ENCODE results near the gene INTS12.
A peak's percentile ranks its signal among the peaks of the same experiment; 100 is the strongest.

Gene INTS12

DNA sequence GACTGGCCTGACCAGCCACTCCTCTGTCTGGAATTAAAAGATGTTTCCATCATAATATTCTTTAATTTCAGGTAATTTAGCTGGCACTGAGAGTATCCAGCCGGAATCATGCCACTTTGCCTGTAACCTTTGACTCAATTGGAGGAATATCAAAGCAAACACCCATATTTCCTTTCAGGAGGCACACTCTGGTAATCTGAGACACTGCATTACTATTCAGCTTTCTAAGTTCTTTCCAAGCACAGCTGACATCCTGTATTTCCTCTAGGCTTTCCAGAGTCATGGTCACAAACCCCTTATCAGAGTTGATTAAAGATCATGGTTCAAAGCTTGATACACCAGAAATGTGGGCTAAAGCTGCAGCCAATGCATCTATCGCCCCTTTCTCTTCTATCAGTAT, 29.3 kb downstream of the INTS12 start:
- no peak overlapping the region for H3K4me3 ChIP-seq (replicated peaks; ENCODE audit: low read depth, low read length)
- DNase-seq (ENCODE audit: low read depth): no peak
- TF ChIP-seq, protein P1, sequence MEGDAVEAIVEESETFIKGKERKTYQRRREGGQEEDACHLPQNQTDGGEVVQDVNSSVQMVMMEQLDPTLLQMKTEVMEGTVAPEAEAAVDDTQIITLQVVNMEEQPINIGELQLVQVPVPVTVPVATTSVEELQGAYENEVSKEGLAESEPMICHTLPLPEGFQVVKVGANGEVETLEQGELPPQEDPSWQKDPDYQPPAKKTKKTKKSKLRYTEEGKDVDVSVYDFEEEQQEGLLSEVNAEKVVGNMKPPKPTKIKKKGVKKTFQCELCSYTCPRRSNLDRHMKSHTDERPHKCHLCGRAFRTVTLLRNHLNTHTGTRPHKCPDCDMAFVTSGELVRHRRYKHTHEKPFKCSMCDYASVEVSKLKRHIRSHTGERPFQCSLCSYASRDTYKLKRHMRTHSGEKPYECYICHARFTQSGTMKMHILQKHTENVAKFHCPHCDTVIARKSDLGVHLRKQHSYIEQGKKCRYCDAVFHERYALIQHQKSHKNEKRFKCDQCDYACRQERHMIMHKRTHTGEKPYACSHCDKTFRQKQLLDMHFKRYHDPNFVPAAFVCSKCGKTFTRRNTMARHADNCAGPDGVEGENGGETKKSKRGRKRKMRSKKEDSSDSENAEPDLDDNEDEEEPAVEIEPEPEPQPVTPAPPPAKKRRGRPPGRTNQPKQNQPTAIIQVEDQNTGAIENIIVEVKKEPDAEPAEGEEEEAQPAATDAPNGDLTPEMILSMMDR (IDR thresholded peaks at IDR 0.05; ENCODE audit: low read length, missing control alignments): no peak

DNA sequence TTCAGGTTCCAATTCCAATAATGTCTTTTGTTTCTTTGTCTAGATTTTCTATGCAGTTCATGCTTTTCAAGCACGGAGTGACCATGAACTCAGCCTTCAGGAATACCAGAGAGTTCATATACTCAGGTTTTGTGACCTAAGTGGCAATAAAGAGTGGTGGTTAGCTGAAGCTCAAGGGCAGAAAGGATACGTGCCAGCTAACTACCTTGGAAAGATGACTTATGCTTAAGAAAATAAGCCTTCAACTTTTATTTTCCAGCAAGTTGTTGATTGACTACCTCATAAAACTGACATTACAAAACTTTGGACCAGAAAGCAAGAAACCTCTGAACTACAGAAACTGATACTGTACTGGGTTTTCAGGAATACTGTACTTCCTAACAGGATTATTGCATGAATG, 30.8 kb downstream of the INTS12 start:
- TF ChIP-seq, protein P1 (IDR thresholded peaks at IDR 0.05; ENCODE audit: low read length, missing control alignments): no peak
- no peak overlapping the region for H3K4me3 ChIP-seq (replicated peaks; ENCODE audit: low read depth, low read length)
- no peak for DNase-seq (ENCODE audit: low read depth)

DNA sequence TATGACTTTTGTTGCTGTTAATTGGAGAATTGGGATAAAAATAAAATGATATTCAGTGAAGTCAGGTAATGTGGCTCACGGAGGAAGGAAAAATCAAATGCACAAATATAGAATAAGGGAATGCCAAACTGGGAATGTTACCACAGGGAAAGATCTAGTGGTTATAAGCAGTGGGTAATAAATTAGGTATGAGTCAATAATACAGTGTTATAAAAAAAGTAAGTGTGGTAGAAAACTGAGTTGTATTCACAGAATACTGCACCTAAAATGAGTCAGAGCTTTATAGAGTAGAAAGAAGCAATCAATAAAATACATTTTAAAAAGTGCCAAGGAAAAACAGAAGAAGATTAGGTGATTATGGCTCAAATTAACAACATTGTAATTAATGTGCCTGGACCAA, 34.5 kb downstream of the INTS12 start:
- H3K4me3 ChIP-seq (replicated peaks; ENCODE audit: low read depth, low read length): no peak overlapping the region
- TF ChIP-seq, protein P1 (IDR thresholded peaks at IDR 0.05; ENCODE audit: low read length, missing control alignments): no peak
- no peak for DNase-seq (ENCODE audit: low read depth)

DNA sequence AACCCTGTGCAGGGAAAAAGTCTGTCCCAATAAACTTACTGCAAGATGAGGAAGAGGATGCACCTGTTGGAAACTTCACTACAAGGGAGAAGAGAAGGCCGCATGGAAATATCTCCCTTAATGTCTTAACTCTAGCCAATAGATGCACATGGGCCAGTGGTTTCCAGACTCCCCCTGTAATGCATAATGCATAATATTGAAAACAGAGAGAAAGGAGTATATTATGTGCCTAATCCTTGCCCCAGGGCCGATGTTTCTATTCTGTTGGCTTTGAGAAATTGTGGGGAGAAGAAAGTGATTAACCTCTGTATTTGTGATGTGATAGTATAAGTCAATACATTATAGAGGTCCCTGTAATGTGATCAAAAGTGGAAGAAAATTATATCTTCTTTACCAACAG, 37.2 kb downstream of the INTS12 start:
- TF ChIP-seq, protein P1 (IDR thresholded peaks at IDR 0.05; ENCODE audit: low read length, missing control alignments): no peak
- no peak overlapping the region for H3K4me3 ChIP-seq (replicated peaks; ENCODE audit: low read depth, low read length)
- no peak for DNase-seq (ENCODE audit: low read depth)

DNA sequence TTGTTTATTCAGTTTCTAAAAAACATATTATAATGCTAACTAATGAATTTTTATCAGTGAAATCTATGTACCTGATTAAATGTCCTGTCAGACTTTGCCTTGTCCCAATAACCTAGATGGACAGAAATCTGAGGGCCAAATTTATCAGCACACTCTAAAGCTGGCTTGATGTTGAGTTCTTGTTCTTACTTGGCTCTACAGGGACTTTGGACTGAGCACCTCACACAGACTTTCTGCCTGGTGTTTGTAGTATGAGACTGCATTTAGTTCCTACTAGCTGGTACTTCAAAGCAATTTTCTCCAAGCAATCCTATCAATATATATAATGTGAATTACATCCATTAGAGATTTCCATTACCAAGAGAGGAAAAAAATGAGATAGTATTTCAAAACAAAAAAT, 37.8 kb downstream of the INTS12 start:
- no peak for DNase-seq (ENCODE audit: low read depth)
- H3K4me3 ChIP-seq (replicated peaks; ENCODE audit: low read depth, low read length): no peak overlapping the region
- TF ChIP-seq, protein P1 (IDR thresholded peaks at IDR 0.05; ENCODE audit: low read length, missing control alignments): no peak

DNA sequence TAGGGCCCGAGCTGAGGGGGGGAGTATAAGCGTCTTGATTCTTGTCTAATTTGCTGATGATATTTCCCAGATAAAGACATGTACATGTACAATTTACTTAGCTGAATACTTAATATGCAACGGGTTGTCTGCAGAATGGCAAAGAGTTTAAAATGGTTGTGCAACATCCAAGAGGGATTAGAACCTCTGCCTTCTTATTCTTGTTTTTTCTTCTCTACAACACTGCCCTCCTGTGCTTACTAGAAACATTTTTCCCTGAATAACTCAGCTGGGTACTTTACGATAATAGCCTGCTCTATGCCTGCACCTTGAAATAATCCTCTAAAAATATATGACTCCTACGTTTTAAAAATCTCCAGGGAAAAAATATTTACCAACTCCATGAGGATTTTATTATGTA, 41.8 kb downstream of the INTS12 start:
- DNase-seq (ENCODE audit: low read depth): peak; percentile 67
- no peak overlapping the region for H3K4me3 ChIP-seq (replicated peaks; ENCODE audit: low read depth, low read length)
- TF ChIP-seq, protein P1 (IDR thresholded peaks at IDR 0.05; ENCODE audit: low read length, missing control alignments): peak; percentile 30

DNA sequence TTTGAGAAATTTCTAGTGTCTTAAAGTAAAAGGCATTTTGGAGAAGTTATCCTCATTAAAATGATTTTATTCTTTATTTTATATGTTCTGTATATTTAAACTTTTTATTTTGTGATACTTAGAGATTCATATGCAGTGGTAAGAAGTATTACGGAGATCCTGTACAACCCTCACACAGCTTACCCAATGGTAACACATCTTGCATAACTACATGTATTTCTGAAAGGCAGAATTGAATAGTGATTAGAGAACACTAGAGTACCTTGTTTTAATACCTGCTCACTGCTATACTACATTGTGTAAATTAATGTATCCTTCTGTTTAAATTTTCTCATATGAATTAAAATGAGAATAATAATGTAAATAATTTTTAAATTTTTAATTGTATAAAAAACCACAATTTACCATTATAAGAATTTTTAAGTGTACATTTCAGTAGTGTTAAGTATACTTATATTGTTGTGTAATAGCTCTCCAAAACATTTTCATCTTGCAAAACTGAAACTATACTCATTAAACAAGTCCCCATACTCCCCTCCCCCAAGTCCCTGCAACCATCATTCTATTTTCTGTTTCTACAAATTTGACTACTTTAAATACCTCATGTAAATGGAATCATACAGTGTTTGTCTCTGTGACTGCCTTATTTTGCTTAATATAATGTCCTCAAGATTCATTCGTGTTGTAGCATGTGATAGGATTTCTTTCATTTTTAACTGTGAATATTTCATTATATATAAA, 45.4 kb downstream of the INTS12 start:
- TF ChIP-seq, protein P1 (IDR thresholded peaks at IDR 0.05; ENCODE audit: low read length, missing control alignments): no peak
- no peak for DNase-seq (ENCODE audit: low read depth)
- H3K4me3 ChIP-seq (replicated peaks; ENCODE audit: low read depth, low read length): no peak overlapping the region
